NCI-H128 (cell line): Measurements from ENCODE around the gene EPS8L3.
"Not testable (repeated sequence)": the region's sequence is repeated elsewhere in the genome, so short reads cannot be mapped to it uniquely, and the experiment has no call there.

Experiments
- DNase-seq: peaks from one replicate; lab custom pipeline; 2025; ENCODE audit not compliant: unreplicated experiment; lab: John Stamatoyannopoulos, UW

The EPS8L3 gene, protein sequence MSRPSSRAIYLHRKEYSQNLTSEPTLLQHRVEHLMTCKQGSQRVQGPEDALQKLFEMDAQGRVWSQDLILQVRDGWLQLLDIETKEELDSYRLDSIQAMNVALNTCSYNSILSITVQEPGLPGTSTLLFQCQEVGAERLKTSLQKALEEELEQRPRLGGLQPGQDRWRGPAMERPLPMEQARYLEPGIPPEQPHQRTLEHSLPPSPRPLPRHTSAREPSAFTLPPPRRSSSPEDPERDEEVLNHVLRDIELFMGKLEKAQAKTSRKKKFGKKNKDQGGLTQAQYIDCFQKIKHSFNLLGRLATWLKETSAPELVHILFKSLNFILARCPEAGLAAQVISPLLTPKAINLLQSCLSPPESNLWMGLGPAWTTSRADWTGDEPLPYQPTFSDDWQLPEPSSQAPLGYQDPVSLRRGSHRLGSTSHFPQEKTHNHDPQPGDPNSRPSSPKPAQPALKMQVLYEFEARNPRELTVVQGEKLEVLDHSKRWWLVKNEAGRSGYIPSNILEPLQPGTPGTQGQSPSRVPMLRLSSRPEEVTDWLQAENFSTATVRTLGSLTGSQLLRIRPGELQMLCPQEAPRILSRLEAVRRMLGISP

DNA sequence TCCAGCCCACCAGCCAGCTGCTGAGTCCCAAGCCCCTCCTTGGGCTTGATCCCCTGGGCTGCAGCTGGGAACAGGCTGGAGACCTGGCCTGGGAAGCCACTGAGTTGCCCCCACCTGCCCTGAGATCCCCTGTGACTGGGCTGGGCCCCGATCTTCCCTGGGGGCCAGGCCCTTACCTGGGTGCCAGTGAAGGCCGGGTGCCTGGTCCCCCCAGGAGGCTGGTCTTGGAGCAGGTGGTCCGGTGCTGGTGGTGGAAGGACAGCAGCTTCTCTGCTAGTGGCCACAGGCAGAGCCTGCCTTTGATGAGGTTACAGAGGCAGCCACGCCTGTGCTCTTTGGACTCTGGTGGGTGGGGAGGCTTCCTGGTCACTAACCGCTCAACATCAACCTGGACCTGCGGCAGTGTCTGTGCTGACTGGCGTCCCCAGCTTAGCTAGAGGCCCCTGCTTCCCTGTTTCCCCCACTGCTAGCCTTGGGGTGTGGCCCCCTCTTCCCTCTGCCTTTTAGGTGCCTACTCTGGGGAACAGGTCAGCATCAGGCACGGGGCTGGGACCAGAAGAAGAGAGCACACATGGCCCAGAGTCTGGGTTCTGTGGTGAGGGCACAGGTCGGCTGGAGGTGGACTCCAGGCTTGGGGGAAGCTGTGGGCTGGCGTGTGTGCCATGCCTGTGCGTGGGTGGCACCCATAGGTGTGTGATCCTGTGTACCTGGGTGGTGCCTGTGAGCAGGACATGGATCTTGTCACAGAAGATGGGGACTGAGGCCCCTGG is at the start of gene EPS8L3:
Gene EPS8L3, minus strand, starts transcription at position 278 of the 770 bp plus-strand sequence. CDS start 2,174 bp downstream, outside the sequence.
- no peak for DNase-seq

DNA sequence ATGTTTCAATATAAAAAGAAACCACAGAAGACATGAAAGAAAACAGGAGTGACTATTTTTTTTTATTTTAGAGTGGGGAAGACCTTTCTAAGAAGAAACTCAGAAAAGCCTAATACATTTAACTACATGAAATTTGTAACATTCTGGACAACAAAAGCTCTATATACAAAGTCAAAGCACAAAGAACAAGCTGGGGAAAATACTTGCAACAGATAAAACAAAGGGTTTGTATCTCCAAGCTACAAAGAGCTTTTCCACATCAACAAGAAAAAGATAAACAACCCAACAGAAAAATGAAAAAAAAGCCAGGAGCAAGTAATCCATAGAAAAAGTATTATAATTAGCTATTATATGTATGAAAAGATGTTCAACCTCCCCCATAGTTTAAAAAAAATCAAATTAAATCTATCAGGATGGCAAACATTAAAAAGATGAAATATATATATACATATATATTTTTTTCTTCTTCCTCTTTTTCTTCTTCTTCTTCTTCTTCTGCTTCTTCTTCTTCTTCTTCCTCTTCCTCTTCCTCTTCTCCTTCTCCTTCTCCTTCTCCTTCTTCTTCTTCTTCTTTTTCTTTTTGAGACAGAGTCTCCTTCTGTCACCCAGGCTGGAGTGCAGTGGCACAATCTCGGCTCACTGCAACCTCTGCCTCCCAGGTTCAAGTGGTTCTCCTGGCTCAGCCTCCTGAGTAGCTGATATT is 49.1 kb upstream of the EPS8L3 start:
- DNase-seq: no peak

DNA sequence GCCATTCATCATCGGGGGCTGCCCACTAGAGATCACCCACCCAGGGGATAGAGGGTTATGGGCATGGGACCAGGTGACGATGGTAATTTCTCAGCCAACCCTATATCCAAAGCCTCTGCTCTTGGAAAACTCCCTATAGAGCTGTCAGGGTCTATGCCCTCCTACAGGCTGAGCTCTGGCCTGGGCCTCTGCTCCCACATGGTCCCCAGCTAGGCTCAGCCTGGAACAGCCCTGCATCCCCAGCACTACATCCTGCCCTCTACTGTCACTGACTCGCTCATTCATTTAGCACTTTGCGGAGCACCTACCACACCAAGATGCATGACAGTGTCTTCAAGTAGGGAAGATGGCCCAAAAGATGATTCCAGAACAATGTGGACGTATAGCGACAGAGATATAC is 45.0 kb upstream of the EPS8L3 start:
- DNase-seq: no peak

DNA sequence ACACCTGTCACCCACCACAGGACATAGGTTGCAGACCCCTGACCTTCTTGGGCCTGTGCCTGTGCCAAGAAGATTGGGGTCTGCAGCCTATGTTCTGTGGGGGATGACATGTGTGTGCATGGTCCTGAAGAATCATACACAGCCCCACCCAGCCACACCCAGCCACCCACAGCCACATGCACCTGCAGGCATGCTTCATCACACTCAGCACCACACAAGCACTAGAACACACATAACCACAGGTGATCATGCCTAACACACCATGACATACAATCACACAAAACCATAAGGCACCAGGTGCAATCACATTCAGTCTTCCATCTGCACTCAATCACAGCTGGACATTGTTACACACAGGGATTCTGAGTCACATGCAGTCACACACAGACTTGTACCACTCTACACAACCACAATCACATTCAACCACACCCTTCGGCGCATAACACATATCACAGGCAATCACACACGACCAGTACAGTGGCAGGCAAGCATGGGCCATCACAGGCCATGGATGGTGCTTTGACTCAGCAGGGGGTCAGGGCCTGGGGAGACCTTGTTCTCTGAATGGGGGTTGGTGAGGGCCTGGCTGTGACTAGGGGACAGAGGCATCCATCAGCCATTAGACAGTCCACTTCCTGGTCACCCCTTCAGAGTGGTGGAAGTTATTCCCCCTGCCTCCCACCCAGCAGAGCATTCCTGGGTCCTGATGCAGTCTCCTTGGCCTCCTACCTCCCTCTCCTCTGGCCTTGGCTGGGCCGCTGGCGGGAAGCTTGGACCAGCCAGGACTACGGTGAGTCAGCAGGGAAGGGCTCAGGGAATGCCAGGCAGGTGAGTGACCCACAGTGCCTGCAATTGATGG is 44.3 kb upstream of the EPS8L3 start:
- no peak for DNase-seq

DNA sequence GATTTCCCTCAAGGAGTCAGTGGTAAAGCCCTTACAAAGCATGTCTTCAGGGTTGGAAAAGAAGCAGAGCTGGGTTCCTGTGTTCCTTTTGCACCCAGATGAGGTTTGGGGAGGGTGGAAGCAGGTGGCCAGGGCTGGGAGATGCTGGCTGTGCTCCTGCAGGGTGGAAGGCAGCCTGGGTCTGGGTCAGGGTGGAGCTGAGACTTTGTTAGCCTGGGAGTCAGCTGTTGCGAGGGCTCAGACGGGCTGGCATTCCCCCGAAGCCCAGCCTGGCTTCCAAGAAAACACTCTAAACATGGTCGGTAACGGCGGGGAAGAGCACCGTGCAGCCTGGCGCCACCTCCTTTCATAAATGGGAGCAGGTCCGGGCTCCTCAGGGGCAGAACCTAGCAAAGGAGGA is 43.7 kb upstream of the EPS8L3 start:
- DNase-seq: no peak

DNA sequence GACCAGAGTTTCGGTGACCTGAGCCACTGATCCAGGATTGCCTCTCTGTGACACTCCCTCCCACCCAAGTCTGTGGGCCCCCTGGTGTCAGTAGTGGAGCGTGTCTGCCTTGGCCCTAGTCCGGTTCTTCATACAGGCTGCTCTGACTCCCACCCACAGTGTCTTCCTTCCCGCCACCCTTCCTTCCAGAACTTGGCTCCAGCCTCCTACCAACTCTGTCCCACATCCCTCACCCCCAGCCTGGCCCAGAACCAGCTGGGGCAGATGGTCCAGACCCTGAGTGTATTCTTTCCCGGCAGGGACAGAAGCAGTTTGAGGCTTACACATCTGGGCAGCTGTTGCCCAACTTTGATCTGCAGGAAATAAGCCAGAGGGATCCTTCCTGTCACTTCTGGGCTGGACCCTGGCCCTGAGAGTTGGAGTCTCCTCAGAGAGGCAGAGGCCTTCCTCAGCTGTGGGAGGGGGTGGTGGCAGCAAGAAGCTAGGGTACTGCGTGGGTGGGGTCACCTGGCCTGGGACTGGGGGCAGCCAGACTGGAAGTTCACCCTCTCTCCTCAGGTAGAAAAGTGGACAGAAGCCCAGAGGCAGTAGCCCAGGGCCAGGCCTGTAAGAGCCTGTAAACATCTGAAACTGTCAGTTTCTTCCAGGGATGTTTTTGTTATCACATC is 43.1 kb upstream of the EPS8L3 start:
- DNase-seq: no peak

DNA sequence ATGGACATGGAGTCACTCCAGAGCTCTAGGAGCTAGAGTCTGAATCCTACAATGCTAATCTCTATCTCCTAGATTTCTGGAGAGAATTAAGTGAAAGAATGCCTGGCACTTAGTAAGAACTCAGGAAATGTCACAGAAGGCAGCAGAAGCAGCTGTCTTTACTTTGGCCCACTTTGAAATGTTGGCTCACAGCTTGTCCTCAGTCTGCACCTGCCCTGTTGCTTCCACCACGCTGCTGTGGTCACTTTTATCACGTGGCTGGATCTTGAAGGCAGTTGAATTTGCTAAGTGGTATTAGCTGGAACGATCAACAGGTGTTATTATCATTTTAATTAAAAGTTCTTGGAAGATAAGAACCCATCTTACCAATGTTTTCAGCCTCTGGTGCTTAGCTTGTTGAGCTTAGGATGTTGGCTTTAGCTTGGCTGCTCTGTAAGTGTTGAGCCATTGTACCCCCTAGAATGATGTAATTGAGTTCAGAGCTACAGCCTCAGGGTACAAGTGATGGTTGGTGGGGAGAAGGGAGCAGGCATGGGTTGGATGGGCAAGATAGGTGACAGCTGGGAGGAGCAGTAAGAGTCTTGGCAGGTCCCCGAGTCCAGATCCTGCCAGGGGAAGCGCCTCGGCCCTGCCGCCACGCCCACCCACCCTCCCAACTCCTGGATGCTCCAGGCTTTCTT is 41.9 kb upstream of the EPS8L3 start:
- no peak for DNase-seq

DNA sequence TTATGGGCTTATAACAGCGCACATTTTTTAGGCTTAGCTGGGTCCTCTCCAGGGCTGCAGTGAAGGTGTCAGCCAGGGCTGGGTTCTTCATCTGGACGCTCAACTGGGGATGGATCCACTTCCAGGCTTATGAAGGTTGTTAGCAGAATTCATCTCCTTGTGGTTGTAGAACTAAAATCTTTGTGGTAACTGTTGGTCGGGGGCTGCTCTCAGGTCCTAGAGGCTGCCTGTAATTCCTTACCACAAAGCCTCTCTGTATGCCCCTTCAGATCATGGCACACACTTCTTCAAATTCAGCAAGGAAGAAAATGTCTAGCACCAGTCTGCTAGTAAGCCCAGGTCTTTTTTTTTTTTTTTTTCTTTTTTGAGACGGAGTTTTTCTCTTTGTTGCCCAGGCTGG is 40.9 kb upstream of the EPS8L3 start:
- DNase-seq: no peak

DNA sequence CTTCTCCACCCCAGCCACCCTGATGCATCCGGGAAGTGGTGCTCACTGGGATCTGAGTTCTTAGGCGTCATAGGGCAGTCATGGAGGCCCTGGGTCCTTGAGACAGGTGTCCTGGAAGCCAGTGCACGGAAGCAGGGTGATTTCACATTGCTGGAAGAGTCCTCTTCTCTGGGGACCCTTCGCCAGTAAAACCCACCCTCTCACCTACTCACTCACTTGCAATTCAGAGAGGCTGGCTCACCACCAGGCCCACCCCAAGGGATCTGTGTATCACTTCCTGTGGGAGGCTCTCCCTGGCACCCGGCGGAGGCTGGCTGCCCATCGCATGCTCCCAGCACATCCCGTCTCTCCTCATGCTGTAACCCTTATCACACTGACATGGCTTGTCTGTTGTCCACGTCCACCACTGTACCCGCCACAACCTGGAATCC is 40.2 kb upstream of the EPS8L3 start:
- no peak for DNase-seq

DNA sequence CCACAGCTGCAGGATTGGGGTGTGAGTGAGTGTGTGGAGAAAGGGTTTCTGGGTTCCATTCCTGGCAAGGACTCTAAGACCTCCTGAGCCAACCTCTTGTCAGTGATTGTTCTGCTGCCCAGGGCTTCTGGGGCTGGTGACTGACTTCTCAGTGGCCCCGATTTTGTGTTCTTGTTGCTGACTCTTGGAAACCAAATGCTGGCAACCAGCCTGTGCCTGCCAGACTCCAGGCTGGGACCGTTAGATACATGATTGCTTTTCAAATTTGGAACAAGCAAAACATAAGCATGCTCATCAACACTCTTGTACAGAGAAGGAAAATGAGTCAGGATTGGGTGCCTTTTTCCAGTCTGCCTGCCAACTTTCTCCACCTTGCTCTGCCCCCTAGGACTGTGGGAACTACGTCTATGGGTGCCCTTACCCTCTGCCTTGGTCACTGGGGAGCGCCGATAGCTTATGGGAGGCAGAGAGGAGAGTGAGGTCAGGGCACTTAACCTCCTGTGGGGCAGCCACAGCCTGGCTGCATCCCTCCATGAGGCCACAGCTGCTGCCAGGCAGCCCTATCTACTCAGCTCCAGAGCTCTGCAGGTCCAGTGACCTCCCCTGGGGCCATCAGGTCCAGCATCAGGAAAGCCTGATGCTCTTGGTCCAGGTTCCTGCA is 39.3 kb upstream of the EPS8L3 start:
- no peak for DNase-seq

DNA sequence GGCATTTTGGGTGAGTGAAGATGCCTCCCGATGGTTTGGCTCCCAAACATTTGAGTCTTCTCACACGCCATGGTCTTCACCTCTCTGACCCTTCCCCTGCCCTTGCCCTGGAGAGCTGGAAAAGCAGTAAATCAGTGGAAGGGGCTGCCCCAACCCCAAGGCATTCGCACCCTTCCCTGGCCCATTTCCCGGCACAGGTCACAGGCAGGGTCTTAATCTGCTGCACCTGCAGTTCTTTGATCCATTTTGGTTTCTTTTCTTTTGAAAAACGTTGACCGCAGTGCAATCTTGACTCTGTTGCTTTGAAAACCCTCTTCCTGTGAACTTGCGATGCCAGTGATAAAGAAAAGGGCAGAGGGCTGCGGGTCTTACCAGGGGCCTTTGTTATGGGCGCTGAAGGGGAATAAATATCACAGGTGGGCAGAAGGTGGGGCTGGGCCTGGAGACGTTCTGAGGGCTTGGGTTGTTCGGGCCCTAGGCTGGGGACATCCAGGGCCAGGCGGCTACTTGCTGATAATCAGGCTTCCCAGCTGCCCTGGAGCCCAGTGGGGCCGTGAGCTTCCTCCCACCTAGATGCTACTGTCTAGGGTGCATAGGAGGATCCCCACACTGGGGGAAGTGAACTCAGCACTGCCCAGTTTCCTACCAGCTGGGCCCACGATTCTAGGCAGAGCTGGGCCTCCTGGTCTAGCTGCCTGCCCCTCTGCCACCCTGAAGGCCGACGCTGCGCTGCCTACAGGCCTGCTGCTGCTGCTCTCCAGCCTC is 38.6 kb upstream of the EPS8L3 start:
- DNase-seq: no peak

DNA sequence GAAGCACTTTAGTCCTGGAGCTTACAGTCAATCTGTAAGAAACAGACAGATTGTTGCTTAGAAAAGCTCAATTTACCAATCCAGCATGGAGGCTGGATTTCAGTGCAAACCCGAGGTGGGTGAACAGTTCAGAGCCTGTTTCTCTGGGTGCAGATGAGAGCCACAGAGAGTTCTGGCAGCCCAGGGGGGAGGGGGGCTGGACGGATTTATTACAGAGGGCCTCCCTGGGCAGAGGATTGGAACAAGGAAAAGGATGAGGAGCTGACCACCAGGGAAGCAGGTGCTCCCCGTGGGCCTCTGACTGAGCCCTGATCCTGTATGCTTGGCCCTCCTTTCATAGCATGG is 38.0 kb upstream of the EPS8L3 start:
- DNase-seq: no peak

DNA sequence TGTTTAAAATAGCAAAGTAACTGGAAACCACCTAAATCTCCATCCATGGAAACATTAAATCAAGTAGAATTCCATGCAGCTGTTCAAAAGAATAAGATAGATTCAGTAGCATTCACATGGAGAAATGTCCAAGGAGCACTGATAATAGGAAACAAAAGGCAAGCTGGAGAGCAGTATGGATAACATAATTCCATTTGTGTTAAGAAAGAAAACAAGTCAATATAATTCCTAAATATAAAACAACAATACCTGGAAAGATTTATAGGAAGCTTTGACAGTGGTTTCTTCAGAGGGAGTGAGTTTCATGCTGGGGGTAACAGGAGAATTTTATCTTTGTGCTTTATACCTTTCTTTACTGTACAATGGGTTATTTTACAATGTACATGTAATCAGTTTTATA is 36.6 kb upstream of the EPS8L3 start:
- no peak for DNase-seq

DNA sequence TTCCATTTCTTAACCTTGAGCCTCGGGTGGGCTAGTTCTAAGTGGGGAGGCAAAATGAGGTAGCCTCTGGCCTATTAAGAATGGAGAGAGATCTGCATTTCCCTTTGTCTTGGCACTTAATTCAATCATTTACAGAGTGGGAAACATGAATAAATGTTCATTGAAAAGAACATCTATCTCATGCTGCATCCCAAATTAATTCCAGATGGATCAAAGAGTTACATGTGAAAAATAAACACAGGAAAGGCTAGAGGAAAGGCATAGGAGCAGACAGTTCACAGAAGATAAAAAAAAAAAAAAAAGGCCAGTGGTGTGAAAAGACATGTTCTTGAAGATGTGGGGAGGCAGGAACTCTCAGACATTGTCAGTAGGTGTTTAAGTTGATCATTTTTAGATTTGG is 35.7 kb upstream of the EPS8L3 start:
- DNase-seq: no peak

DNA sequence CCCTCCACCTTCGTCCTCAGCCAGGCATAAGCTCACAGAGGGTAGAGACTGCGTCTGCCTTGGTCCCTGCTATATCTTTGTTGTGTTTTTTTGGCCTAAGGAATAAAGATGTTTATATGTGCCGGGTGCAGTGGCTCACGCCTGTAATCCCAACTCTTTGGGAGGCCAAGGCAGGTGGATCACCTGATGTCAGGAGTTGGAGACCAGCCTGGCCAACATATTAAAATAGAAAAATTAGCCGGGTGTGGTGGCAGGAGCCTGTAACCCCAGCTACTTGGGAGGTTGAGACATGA is 33.5 kb upstream of the EPS8L3 start:
- DNase-seq: not testable (repeated sequence)

DNA sequence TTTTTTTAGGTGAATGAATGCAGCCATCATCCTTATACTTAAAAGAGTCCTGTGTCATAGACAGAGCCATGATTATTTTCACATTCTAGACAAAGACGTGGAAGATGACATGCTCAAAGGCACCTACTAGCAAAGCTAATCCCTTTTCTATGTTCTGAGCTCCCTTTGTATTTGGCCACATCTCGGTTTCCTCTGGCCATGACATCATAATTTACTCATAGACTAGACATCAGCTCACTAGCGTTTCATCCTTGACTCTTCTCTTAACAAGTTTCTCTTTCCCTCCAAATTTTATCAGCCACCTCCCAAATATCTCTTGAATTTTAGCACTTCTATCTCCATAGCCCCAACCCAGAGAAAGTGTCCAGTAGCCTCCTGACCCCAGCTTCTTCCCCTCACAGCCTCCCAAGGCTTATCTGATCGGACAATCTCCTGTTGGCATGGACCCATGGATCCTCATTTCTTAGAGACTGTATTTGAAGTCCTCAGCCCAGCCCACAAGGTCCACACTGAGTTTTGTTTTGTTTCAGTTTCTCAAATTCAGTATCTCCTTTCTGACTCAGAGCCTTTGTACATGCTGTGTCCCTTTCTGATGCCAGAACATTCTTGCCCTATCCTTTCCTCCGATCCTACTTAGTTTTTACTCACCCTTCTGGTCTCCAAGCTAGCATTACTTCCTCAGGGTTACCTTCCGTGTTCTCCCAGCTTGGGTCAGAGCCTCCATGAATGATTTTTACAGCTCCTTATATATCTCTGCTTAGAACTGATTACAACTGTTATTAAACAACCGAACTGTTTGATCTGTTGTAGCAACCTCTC is 33.0 kb upstream of the EPS8L3 start:
- DNase-seq: no peak

DNA sequence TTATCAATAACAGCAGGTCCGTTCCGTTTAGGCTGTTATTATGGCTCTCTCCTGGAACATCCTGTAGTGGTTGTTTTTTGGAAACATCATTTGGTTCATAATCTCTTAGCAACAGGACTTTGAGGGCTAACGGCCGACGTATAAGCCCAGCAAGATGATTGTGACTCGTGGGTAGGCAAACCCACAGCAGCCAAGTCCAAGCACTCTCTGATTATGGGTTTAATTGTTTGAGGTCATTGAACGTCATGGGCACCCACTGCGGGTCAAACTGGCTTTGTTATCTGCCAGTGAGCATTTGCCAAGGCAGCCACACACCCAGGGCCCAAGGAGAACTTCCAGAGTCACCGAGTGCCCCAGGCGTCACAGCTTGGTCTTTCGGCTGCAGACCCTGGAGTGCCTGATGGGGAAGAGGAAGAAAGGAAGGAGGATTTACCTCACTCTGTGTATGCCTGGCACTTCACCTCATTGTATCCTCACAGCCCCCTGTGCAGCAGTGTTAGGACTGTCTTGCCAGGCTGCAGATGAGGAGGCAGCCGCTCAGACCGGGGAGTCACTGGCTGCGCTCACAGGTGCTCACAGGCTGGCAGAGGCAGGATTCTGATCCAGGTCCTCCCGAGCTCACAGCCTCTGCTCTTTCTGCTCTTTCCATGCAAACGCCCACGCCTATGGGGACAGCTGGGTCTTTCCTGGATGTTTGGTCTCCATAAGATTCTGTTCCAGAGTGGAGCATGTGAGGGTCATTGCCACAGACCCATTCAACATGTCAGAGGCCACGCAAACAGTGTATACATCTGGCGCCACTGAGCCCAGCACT is 30.8 kb upstream of the EPS8L3 start:
- no peak for DNase-seq
